Uterus (tissue), 4 donors: Measurements from ENCODE around the gene A4GALT. TPM values are rescaled to one million over a fixed set of nuclear protein-coding genes. Genes with fewer than 3 reads are reported as not detected.
A peak's percentile ranks its signal among the peaks of the same experiment; 100 is the strongest.

Source experiments
- DNase-seq, 2 donors: peaks; one replicate each; pipeline ENCODE4 v3.0.0-alpha.2; 2019 to 2020
- H3K27ac ChIP-seq, 2 donors: fragments of 200-600 bp; sonication (generic); 1 replicate in 1 of 2; 2 replicates in 1 of 2; pipeline ENCODE4 v1.5.1; 2016 to 2018
- H3K27me3 ChIP-seq, 2 donors: fragments of 200-600 bp; sonication (generic); one replicate each; pipeline ENCODE4 v1.5.1; 2018 to 2019; ENCODE audit warnings: control low read depth in 1 of 2
- H3K36me3 ChIP-seq, 2 donors: fragments of 200-600 bp; sonication (generic); one replicate each; pipeline ENCODE4 v1.5.1; 2019; ENCODE audit warnings: control low read depth in 1 of 2
- H3K4me1 ChIP-seq, 2 donors: fragments of 200-600 bp; sonication (generic); one replicate each; pipeline ENCODE4 v1.5.1; 2018 to 2019; ENCODE audit warnings: control low read depth in 1 of 2
- H3K4me3 ChIP-seq, 2 donors: fragments of 200-600 bp; sonication (generic); 1 replicate in 1 of 2; 2 replicates in 1 of 2; pipeline ENCODE4 v1.5.1; 2018 to 2019; ENCODE audit warnings: mild to moderate bottlenecking in 1 of 2
- H3K9me3 ChIP-seq, 2 donors: fragments of 200-600 bp; sonication (generic); one replicate each; pipeline ENCODE4 v1.5.1; 2019; ENCODE audit warnings: control low read depth in 1 of 2
- CTCF ChIP-seq, 4 experiments: fragments of 200-600 bp in 2 of 4; fragments of 450-650 bp in 2 of 4; sonication (generic) in 2 of 4; IDR thresholded peaks; one replicate each; pipeline ENCODE4 v1.5.1; 2016 to 2019; ENCODE audit warnings: antibody characterized with exemption in 4 of 4, mild to moderate bottlenecking in 2 of 4, moderate library complexity in 1 of 4
- POLR2A ChIP-seq, 2 donors: fragments of 450-650 bp; IDR thresholded peaks; one replicate each; pipeline ENCODE4 v1.6.1; 2016; ENCODE audit warnings: antibody characterized with exemption in 2 of 2, mild to moderate bottlenecking in 1 of 2, moderate library complexity in 1 of 2
- intact Hi-C: fragments of 100-400 bp; cut with DNase I; formaldehyde crosslinking; loops from one replicate; pipeline ENCODE4 v1.15.1; 2023; ENCODE audit warnings: low total_unique reads
- total RNA-seq, 4 donors: library from RNA; depleted of rRNA in 3 of 4; stranded (reverse); fragments of >200 nt in 3 of 4; gene quantifications; one replicate each; pipeline versions ENCODE4 v1.1.0 to v1.2.4, GENCODE V29; 2014 to 2023
- donor health status: DM: yes; HTN: yes; CAD: no.

Gene A4GALT
- total RNA-seq, 4 donors from 2014 or later = 4.4 to 100.0 (median 19.6) TPM

GRCh38 chr22:42686756-42687491 is 33.7 kb downstream of the A4GALT start:
- H3K9me3 ChIP-seq = no peaks in the 10 kb centered on the region
- TF ChIP-seq CTCF (IDR thresholded peaks at IDR 0.05) (no peak), POLR2A (IDR thresholded peaks at IDR 0.05) (no peak)
- intact Hi-C loops = no loop called here
- H3K27me3 ChIP-seq = no peaks in the 10 kb centered on the region
- no peaks in the 10 kb centered on the region for H3K36me3 ChIP-seq
- H3K4me1 ChIP-seq = peaks cover 31 to 41% of the 10 kb centered on the region in 2 donors
- peak overlapping the region; percentile 95 to 98 for H3K27ac ChIP-seq
- DNase-seq = no peak
- H3K4me3 ChIP-seq = no peak overlapping the region

GRCh38 chr22:42685941-42686653 is 34.6 kb downstream of the A4GALT start:
- H3K36me3 ChIP-seq = no peaks in the 10 kb centered on the region
- no peak for TF ChIP-seq POLR2A (IDR thresholded peaks at IDR 0.05)
- no peak for TF ChIP-seq CTCF (IDR thresholded peaks at IDR 0.05)
- DNase-seq = peak in 1 of 2 donors; percentile 51
- no peaks in the 10 kb centered on the region for H3K9me3 ChIP-seq
- peak overlapping the region; percentile 95 to 98 for H3K27ac ChIP-seq
- no peak overlapping the region for H3K4me3 ChIP-seq
- intact Hi-C loops = no loop called here
- peaks cover 31 to 41% of the 10 kb centered on the region in 2 donors for H3K4me1 ChIP-seq
- H3K27me3 ChIP-seq = no peaks in the 10 kb centered on the region

GRCh38 chr22:42684462-42685195 is 36.0 kb downstream of the A4GALT start:
- TF ChIP-seq CTCF (IDR thresholded peaks at IDR 0.05) = no peak
- no peak for TF ChIP-seq POLR2A (IDR thresholded peaks at IDR 0.05)
- peak; percentile 58 to 65 for DNase-seq
- intact Hi-C loops = no loop called here
- H3K9me3 ChIP-seq = no peaks in the 10 kb centered on the region
- no peaks in the 10 kb centered on the region for H3K36me3 ChIP-seq
- peak overlapping the region; percentile 95 to 98 for H3K27ac ChIP-seq
- no peaks in the 10 kb centered on the region for H3K27me3 ChIP-seq
- H3K4me1 ChIP-seq = peaks cover 31 to 41% of the 10 kb centered on the region in 2 donors
- no peak overlapping the region for H3K4me3 ChIP-seq

- Histone ChIP-seq H3K27me3 (no peaks in the 10 kb centered on the region), H3K4me1 (peaks cover 26 to 41% of the 10 kb centered on the region in 2 donors), H3K36me3 (no peaks in the 10 kb centered on the region), H3K9me3 (no peaks in the 10 kb centered on the region), H3K4me3 (no peak overlapping the region), H3K27ac (peak overlapping the region; percentile 95 to 98)
- intact Hi-C loops = no loop called here
- TF ChIP-seq CTCF (IDR thresholded peaks at IDR 0.05) = no peak
- DNase-seq = peak; percentile 79 to 86
Measured at GRCh38 chr22:42683578-42684283, 36.9 kb downstream of the A4GALT start.
